GM21515 (cell line): Measurements from ENCODE around the gene NDFIP2.

Experiments used
- ATAC-seq: cut with Tn5 transposase; IDR thresholded peaks from one replicate; pipeline ENCODE4 v1.9.1; 2021; ENCODE audit not compliant: unreplicated experiment

The NDFIP2 gene

DNA sequence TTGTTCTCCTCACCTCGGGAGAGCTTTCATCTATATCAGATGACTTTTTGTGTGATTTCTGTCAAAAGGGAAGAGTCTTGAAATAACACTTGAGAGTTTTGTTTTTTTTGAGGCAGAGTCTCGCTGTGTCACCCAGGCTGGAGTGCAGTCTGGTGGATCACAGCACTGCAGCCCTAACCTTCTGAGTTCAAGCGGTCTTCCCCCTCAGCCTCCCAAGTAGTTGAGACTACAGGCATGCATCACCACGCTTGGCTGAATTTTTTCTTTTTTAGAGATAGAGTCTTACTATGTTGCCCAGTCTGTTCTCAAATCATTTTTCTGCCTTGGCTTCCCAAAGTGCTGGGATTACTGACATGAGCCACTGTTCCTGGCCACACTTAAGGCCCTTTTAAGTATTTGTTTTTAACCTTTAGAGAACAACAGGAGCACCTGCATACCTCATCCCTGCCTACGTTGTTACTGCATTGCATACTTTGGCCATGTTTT, 11.4 kb downstream of the NDFIP2 start:
- ATAC-seq: no peak

- ATAC-seq: no peak
Observed at GRCh38 chr13:79492918-79493594, 12.1 kb downstream of the NDFIP2 start.

GRCh38 chr13:79496188-79496587, 15.2 kb downstream of the NDFIP2 start:
- no peak for ATAC-seq

DNA sequence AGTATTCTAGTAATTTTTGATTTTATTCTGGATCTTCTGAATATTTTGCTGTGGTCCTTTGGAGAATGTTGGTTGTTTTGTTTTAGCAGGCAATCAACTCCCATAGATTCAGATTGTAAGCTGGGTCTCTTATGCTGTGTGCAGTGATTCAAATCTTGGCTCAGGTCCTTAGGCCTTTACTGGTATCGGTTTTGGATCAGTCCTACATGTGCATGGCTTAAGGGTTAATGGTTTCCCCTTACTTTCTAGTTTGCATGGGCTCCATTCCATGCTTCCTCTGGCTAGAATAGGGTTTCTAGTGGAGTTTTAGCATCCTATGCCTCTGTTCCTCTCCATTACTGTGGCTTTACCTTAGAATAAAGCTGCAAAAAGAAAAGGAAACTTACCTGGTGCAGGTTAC, 16.1 kb downstream of the NDFIP2 start:
- ATAC-seq: no peak

DNA sequence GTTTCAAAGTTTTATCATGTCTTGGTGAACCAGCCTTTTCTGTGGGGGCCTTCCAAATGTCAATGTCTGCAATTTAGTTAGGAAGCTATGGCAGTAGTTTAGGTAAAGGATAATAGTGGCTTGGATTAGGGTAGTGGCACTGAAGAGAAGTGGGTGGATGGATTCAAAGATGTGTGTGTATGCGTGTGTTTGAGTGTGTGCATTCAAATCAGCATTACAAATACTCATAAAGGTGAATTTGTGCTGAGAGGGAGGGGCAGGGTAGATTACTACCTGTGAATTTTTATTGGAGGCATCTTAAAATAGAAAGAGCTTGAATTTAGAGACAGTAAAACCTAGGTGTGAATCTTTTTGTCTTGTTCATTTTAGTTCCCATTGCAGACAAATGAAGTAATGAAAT, 16.9 kb downstream of the NDFIP2 start:
- ATAC-seq: no peak

- ATAC-seq: no peak
Observed at GRCh38 chr13:79500829-79501228, 19.9 kb downstream of the NDFIP2 start.

GRCh38 chr13:79501538-79502232, 20.7 kb downstream of the NDFIP2 start:
- no peak for ATAC-seq

GRCh38 chr13:79502859-79503468, 22.0 kb downstream of the NDFIP2 start:
- no peak for ATAC-seq

GRCh38 chr13:79503473-79504017, 22.6 kb downstream of the NDFIP2 start:
- no peak for ATAC-seq

- no peak for ATAC-seq
Observed at GRCh38 chr13:79508224-79508961, 27.4 kb downstream of the NDFIP2 start.

GRCh38 chr13:79511611-79512010, 30.7 kb downstream of the NDFIP2 start:
- ATAC-seq: no peak

DNA sequence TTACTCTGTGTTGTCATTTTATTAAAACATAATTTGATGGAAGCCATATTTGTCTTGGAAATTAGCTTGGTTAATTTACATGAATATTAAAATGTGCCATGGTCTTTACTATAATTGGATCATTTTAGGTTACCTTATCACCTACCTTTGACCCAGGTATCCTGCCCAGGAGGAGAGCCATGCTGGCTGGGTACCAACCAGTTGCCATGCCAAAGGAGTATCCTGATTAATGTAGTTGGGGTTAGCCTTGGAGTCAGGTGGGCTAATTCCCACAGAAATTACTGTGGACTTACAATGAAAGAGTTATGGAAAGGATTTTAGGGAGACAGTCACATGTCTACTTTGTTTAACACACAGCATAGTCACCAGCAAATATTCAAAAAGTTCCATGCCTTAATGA, 32.0 kb downstream of the NDFIP2 start:
- no peak for ATAC-seq

DNA sequence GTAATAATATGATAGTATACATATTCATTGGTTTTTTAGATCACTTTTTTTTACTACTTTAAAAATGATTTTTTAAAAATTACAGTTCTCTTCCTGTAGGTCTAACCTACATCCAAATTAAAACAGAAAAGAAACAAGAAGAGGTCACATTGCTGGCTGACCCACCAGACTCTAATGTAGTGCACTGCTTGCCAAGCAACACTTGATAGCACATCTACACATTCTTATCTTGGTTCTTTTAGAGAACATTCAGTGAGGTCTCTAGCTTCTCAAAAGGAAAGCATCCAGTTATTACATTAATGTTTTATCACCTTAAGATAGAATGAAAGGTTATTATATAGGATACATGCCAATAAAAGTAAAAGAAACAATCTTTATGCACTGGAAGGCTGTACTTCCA, 35.6 kb downstream of the NDFIP2 start:
- no peak for ATAC-seq

- ATAC-seq: no peak
Observed at GRCh38 chr13:79519255-79519654, 38.3 kb downstream of the NDFIP2 start.

- peak; percentile 96 for ATAC-seq
Observed at GRCh38 chr13:79522583-79522982, 41.6 kb downstream of the NDFIP2 start.

GRCh38 chr13:79525064-79525857, 44.3 kb downstream of the NDFIP2 start:
- ATAC-seq: no peak

GRCh38 chr13:79527698-79528097, 46.7 kb downstream of the NDFIP2 start:
- no peak for ATAC-seq

GRCh38 chr13:79528356-79528755, 47.4 kb downstream of the NDFIP2 start:
- no peak for ATAC-seq

DNA sequence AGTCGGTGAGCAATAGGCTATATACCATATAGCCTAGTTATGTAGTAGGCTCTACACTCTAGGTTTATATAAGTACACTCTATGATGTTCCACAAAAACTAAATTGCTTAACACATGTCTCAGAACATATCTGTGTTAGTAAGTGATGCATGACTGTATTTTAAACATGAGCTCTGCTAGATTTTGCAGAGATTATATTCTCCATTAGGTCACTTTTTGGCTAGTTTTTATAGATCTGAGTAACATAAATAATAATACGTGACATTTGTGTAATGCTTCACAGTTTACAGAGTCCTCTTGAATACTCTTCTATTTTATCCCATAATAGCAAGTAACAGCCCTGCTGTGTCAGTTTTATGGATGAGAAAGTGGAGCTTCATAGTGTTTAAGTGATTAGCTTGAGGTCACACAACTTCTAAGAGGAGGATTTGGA, 47.8 kb downstream of the NDFIP2 start:
- ATAC-seq: no peak

GRCh38 chr13:79529817-79530216, 48.9 kb downstream of the NDFIP2 start:
- no peak for ATAC-seq
